ENCODE measurements around the gene ZNF385B. TPM values are rescaled to one million over a fixed set of nuclear protein-coding genes. Genes with fewer than 3 reads are reported as not detected.

Gene ZNF385B
- total RNA-seq, 1 donor = 1.1 TPM

DNA sequence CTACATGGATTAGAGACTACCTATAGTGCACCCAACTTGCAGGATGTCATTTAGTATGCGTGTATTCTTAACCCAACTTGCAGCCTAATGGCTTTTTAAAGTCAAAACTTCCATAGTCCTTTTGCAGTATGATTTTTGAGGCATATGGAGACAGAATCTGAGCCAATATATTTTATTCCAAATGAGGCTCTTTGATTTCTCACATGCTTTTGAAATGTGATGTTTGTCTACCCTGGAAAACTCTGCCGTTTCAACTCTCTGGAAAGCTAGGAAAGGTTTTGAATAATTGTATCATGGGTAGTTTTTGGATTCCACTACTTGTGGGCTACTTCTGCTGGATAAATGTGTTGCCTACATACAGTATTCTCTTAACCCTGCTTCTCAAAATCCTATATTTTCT, 206.6 kb downstream of the ZNF385B start:
- TF ChIP-seq, protein P1, sequence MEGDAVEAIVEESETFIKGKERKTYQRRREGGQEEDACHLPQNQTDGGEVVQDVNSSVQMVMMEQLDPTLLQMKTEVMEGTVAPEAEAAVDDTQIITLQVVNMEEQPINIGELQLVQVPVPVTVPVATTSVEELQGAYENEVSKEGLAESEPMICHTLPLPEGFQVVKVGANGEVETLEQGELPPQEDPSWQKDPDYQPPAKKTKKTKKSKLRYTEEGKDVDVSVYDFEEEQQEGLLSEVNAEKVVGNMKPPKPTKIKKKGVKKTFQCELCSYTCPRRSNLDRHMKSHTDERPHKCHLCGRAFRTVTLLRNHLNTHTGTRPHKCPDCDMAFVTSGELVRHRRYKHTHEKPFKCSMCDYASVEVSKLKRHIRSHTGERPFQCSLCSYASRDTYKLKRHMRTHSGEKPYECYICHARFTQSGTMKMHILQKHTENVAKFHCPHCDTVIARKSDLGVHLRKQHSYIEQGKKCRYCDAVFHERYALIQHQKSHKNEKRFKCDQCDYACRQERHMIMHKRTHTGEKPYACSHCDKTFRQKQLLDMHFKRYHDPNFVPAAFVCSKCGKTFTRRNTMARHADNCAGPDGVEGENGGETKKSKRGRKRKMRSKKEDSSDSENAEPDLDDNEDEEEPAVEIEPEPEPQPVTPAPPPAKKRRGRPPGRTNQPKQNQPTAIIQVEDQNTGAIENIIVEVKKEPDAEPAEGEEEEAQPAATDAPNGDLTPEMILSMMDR (IDR thresholded peaks at IDR 0.05; ENCODE audit: extremely low read depth, low read depth, low read length) = no peak

DNA sequence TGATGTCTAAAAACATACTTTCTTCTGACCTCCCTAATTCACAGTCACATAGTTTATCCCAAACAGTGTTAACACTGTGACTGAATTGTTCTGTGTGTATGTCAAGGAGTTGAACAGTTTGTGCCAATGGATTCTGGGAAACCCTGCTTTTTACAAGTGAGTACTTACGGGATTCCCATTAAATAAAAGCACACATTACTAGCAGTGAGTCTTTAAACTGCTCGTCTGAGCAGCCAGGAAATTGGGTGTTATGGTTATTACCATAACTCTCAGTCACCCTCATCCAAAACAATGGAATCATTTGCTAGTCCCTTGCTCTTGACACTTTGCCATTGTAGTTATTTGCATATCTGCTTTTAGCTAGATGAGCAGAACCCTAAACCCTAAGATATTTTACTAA, 209.1 kb downstream of the ZNF385B start:
- H4K20me1 ChIP-seq (ENCODE audit: insufficient read depth, low read length) = no peaks in the 10 kb centered on the region
- no peak overlapping the region for H3K4me2 ChIP-seq (ENCODE audit: insufficient read depth, low read length)
- TF ChIP-seq, protein P1 (IDR thresholded peaks at IDR 0.05; ENCODE audit: extremely low read depth, low read depth, low read length) = no peak
- no peaks in the 10 kb centered on the region for H3K9me3 ChIP-seq (ENCODE audit: low read depth, low read length)
- H3K27me3 ChIP-seq (ENCODE audit: insufficient read depth, low read length) = no peaks in the 10 kb centered on the region
- H3K36me3 ChIP-seq (ENCODE audit: insufficient read depth, low read length) = no peaks in the 10 kb centered on the region
- no peak overlapping the region for H3K27ac ChIP-seq (ENCODE audit: low read depth, low read length)
- H3K4me1 ChIP-seq (ENCODE audit: insufficient read depth, low read length) = no peaks in the 10 kb centered on the region
- H3K79me2 ChIP-seq (ENCODE audit: insufficient read depth, low read length) = no peaks in the 10 kb centered on the region
- H3K4me3 ChIP-seq (ENCODE audit: insufficient read depth, low read length) = no peak overlapping the region
- no peak for DNase-seq (ENCODE audit: insufficient read length, low spot score, missing footprints)
- no peak overlapping the region for H2AFZ ChIP-seq (ENCODE audit: low read length)

More for the DNA sequence above, 206.6 kb downstream of the ZNF385B start:
- Histone ChIP-seq H3K4me1 (ENCODE audit: insufficient read depth, low read length) (no peaks in the 10 kb centered on the region), H3K4me3 (ENCODE audit: insufficient read depth, low read length) (no peak overlapping the region), H3K27me3 (ENCODE audit: insufficient read depth, low read length) (no peaks in the 10 kb centered on the region), H4K20me1 (ENCODE audit: insufficient read depth, low read length) (no peaks in the 10 kb centered on the region), H3K4me2 (ENCODE audit: insufficient read depth, low read length) (no peak overlapping the region), H3K36me3 (ENCODE audit: insufficient read depth, low read length) (no peaks in the 10 kb centered on the region), H3K9me3 (ENCODE audit: low read depth, low read length) (no peaks in the 10 kb centered on the region), H3K79me2 (ENCODE audit: insufficient read depth, low read length) (no peaks in the 10 kb centered on the region), H3K27ac (ENCODE audit: low read depth, low read length) (no peak overlapping the region), H2AFZ (ENCODE audit: low read length) (no peak overlapping the region)
- DNase-seq (ENCODE audit: insufficient read length, low spot score, missing footprints) = no peak

DNA sequence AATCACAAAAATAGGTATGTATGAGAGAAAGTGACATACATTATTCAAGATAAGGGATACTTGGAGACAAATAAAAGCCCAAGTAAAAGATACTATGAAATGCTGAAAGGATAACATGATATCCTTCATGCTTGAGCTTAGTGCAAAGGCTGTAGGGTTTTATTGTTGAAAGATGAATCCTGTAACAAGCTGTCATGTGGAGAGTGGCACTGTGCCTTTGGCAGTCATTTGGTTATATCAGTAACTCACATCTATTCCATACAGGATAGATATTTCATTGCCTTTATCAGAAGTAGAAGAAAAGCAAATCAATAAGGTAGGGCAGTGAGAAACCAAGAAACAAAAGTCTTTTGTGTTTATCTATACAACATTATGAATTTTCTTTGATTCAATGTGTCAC, 211.0 kb downstream of the ZNF385B start:
- Histone ChIP-seq H3K79me2 (ENCODE audit: insufficient read depth, low read length) (no peaks in the 10 kb centered on the region), H4K20me1 (ENCODE audit: insufficient read depth, low read length) (no peaks in the 10 kb centered on the region), H3K27me3 (ENCODE audit: insufficient read depth, low read length) (no peaks in the 10 kb centered on the region), H3K4me2 (ENCODE audit: insufficient read depth, low read length) (no peak overlapping the region), H3K4me3 (ENCODE audit: insufficient read depth, low read length) (no peak overlapping the region), H3K27ac (ENCODE audit: low read depth, low read length) (no peak overlapping the region), H2AFZ (ENCODE audit: low read length) (no peak overlapping the region), H3K9me3 (ENCODE audit: low read depth, low read length) (no peaks in the 10 kb centered on the region), H3K36me3 (ENCODE audit: insufficient read depth, low read length) (no peaks in the 10 kb centered on the region), H3K4me1 (ENCODE audit: insufficient read depth, low read length) (no peaks in the 10 kb centered on the region)
- no peak for DNase-seq (ENCODE audit: insufficient read length, low spot score, missing footprints)
- TF ChIP-seq, protein P1 (IDR thresholded peaks at IDR 0.05; ENCODE audit: extremely low read depth, low read depth, low read length) = no peak

DNA sequence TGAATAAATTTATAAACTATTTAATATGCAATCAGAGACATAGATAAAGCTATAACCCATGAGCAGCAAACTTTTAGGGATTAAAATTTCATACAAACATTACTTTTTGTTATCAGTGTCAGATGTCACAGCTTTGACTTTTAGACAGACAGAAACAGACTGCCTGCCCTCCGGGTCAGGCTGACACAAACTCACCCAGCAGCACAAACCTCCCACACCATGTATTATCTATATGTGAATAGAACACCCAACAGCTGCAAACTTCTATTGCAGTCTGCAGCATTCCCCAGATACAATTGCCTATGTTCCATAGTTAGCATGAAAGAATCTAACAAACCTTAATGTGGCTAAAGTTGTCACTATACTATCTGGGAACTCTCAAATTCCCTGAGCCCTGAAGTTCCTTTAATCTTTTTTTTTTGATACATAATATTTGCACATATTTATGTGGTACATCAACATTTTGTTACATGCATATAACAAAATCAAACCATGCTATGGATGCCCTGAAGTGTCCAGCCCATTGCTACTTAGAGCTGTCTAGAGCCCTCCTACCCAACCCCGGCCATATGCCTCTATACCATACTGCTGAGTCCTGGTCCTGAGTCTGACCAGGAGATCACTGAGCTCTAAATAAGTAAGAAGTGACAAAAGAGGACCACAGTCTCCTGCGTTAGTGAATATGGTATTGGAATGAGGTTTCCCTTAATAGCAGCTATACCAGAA, 214.4 kb downstream of the ZNF385B start:
- H3K9me3 ChIP-seq (ENCODE audit: low read depth, low read length) = no peaks in the 10 kb centered on the region
- H3K4me1 ChIP-seq (ENCODE audit: insufficient read depth, low read length) = no peaks in the 10 kb centered on the region
- H3K27ac ChIP-seq (ENCODE audit: low read depth, low read length) = no peak overlapping the region
- no peaks in the 10 kb centered on the region for H3K27me3 ChIP-seq (ENCODE audit: insufficient read depth, low read length)
- H3K79me2 ChIP-seq (ENCODE audit: insufficient read depth, low read length) = no peaks in the 10 kb centered on the region
- TF ChIP-seq, protein P1 (IDR thresholded peaks at IDR 0.05; ENCODE audit: extremely low read depth, low read depth, low read length) = no peak
- DNase-seq (ENCODE audit: insufficient read length, low spot score, missing footprints) = no peak
- H3K36me3 ChIP-seq (ENCODE audit: insufficient read depth, low read length) = no peaks in the 10 kb centered on the region
- H4K20me1 ChIP-seq (ENCODE audit: insufficient read depth, low read length) = no peaks in the 10 kb centered on the region
- no peak overlapping the region for H3K4me2 ChIP-seq (ENCODE audit: insufficient read depth, low read length)
- no peak overlapping the region for H3K4me3 ChIP-seq (ENCODE audit: insufficient read depth, low read length)
- H2AFZ ChIP-seq (ENCODE audit: low read length) = no peak overlapping the region

Data from osteoblast (primary cell).